Measurements from ENCODE around the gene LILRA1. TPM values are rescaled to one million over a fixed set of nuclear protein-coding genes. Genes with fewer than 3 reads are reported as not detected.

LILRA1 gene
- total and polyA plus RNA-seq, 10 of the 15 experiments (the other 5 are each of a cell fraction or from before 2014, with no cell fraction given): 0.04 TPM; not detected in 9

DNA sequence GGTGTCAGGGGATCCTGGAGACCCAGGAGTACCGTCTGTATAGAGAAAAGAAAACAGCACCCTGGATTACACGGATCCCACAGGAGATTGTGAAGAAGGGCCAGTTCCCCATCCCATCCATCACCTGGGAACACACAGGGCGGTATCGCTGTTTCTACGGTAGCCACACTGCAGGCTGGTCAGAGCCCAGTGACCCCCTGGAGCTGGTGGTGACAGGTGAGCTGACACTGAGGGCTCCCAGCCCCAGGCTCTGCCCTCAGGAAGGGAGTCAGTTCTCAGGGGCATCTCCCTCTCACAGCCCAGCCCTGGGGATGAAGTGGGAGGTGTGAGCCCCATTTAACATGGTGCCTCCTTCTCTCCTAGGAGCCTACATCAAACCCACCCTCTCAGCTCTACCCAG, 1.3 kb downstream of the LILRA1 start (continued):
- TF ChIP-seq E4F1 (IDR thresholded peaks at IDR 0.05; ENCODE audit: borderline replicate concordance, partially characterized antibody) (no peak), FOS (IDR thresholded peaks at IDR 0.05; ENCODE audit: borderline replicate concordance, extremely low read depth, insufficient read length) (no peak), ASH2L (IDR thresholded peaks at IDR 0.05; ENCODE audit: borderline replicate concordance, low read depth) (no peak), BCL11A (IDR thresholded peaks at IDR 0.05; ENCODE audit: low read depth, low read length) (no peak), BCL3 (IDR thresholded peaks at IDR 0.05; ENCODE audit: borderline replicate concordance, insufficient read depth, low read depth, low read length, poor library complexity, severe bottlenecking) (no peak), NR2F1 (conservative IDR thresholded peaks at IDR 0.05) (no peak), SKIL (IDR thresholded peaks at IDR 0.05; ENCODE audit: low read depth, poor library complexity, severe bottlenecking) (no peak), MEF2A (IDR thresholded peaks at IDR 0.05; ENCODE audit: insufficient read depth, low read depth, low read length) (no peak), SMC3 (IDR thresholded peaks at IDR 0.05; ENCODE audit: borderline replicate concordance, low read length) (no peak), ZSCAN29 (IDR thresholded peaks at IDR 0.05) (no peak)
- TF ChIP-seq, protein P1, sequence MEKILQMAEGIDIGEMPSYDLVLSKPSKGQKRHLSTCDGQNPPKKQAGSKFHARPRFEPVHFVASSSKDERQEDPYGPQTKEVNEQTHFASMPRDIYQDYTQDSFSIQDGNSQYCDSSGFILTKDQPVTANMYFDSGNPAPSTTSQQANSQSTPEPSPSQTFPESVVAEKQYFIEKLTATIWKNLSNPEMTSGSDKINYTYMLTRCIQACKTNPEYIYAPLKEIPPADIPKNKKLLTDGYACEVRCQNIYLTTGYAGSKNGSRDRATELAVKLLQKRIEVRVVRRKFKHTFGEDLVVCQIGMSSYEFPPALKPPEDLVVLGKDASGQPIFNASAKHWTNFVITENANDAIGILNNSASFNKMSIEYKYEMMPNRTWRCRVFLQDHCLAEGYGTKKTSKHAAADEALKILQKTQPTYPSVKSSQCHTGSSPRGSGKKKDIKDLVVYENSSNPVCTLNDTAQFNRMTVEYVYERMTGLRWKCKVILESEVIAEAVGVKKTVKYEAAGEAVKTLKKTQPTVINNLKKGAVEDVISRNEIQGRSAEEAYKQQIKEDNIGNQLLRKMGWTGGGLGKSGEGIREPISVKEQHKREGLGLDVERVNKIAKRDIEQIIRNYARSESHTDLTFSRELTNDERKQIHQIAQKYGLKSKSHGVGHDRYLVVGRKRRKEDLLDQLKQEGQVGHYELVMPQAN (conservative IDR thresholded peaks at IDR 0.05): no peak
- TF ChIP-seq, protein P2, sequence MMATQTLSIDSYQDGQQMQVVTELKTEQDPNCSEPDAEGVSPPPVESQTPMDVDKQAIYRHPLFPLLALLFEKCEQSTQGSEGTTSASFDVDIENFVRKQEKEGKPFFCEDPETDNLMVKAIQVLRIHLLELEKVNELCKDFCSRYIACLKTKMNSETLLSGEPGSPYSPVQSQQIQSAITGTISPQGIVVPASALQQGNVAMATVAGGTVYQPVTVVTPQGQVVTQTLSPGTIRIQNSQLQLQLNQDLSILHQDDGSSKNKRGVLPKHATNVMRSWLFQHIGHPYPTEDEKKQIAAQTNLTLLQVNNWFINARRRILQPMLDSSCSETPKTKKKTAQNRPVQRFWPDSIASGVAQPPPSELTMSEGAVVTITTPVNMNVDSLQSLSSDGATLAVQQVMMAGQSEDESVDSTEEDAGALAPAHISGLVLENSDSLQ (IDR thresholded peaks at IDR 0.05): no peak
- TF ChIP-seq, protein P3, sequence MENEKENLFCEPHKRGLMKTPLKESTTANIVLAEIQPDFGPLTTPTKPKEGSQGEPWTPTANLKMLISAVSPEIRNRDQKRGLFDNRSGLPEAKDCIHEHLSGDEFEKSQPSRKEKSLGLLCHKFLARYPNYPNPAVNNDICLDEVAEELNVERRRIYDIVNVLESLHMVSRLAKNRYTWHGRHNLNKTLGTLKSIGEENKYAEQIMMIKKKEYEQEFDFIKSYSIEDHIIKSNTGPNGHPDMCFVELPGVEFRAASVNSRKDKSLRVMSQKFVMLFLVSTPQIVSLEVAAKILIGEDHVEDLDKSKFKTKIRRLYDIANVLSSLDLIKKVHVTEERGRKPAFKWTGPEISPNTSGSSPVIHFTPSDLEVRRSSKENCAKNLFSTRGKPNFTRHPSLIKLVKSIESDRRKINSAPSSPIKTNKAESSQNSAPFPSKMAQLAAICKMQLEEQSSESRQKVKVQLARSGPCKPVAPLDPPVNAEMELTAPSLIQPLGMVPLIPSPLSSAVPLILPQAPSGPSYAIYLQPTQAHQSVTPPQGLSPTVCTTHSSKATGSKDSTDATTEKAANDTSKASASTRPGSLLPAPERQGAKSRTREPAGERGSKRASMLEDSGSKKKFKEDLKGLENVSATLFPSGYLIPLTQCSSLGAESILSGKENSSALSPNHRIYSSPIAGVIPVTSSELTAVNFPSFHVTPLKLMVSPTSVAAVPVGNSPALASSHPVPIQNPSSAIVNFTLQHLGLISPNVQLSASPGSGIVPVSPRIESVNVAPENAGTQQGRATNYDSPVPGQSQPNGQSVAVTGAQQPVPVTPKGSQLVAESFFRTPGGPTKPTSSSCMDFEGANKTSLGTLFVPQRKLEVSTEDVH (IDR thresholded peaks at IDR 0.05; ENCODE audit: low read depth, partially characterized antibody): no peak

Measured in GM12878 (cell line).